Esophagus squamous epithelium (tissue), 4 donors: ENCODE measurements around the gene RABGGTA.

Experiments
- POLR2A ChIP-seq, 4 donors: fragments of 450-650 bp; IDR thresholded peaks; one replicate each; pipeline ENCODE4 v1.6.1; 2017; ENCODE audit warnings: antibody characterized with exemption in 4 of 4, mild to moderate bottlenecking in 4 of 4, moderate library complexity in 3 of 4
- TF ChIP-seq, protein P1 (sequence below), 6 experiments: fragments of 450-650 bp in 4 of 6; fragments of 200-600 bp in 2 of 6; sonication (generic) in 2 of 6; IDR thresholded peaks; one replicate each; pipeline ENCODE4 v1.5.1; 2016 to 2019; ENCODE audit warnings: antibody characterized with exemption in 6 of 6, mild to moderate bottlenecking in 4 of 6, moderate library complexity in 4 of 6

DNA sequence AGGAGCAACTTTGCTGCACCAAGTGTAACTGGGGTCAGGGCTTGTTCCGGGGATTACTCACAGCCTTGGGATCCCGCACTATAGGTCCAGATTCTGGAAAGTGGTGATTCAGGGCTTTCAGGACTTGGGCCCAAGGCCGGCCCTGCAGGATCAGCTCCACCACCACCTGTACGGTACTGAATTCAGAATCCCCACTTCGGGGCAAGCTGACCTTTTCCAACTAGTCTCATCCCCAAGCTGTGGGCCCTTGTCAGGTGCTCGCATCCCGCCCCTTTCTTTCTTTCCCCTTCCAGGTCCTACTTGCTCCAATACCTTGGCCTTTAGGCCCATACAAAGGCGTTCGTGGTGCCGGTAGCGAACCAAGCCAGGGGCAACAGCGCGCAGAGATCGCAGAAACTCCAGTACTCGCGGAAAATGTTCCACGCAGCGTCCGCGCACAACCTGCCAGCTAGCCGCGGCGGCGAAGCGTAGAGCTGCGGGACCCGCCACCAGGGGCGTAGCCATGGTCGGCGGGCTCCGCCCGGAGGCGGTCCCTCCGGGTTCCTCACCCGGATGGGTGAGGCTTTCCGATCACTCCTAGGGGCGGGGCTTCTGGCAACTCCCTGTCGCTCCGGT is 29.5 kb downstream of the RABGGTA start:
- TF ChIP-seq POLR2A (IDR thresholded peaks at IDR 0.05): no peak
- TF ChIP-seq, protein P1, sequence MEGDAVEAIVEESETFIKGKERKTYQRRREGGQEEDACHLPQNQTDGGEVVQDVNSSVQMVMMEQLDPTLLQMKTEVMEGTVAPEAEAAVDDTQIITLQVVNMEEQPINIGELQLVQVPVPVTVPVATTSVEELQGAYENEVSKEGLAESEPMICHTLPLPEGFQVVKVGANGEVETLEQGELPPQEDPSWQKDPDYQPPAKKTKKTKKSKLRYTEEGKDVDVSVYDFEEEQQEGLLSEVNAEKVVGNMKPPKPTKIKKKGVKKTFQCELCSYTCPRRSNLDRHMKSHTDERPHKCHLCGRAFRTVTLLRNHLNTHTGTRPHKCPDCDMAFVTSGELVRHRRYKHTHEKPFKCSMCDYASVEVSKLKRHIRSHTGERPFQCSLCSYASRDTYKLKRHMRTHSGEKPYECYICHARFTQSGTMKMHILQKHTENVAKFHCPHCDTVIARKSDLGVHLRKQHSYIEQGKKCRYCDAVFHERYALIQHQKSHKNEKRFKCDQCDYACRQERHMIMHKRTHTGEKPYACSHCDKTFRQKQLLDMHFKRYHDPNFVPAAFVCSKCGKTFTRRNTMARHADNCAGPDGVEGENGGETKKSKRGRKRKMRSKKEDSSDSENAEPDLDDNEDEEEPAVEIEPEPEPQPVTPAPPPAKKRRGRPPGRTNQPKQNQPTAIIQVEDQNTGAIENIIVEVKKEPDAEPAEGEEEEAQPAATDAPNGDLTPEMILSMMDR (IDR thresholded peaks at IDR 0.05): peak; percentile 49 to 91 (median 79)
